IMR-90 (cell line): Measurements from ENCODE around the gene DBP. TPM values are rescaled to one million over a fixed set of nuclear protein-coding genes. Genes with fewer than 3 reads are reported as not detected.
"Not testable (repeated sequence)": the region's sequence is repeated elsewhere in the genome, so short reads cannot be mapped to it uniquely, and the experiment has no call there.

Source experiments
- ATAC-seq: fragments of 200-7000 bp; cut with Tn5 transposase; 2 replicates; pipeline ENCODE4 v1.9.1; 2020; ENCODE audit warnings: low read depth, mild to moderate bottlenecking, moderate library complexity
- BruUV-seq: library from RNA; stranded (reverse); fragments of 400-500 nt; replicated peaks from 2 replicates; lab custom pipeline; 2021; lab: Mats Ljungman, UMichigan
- CTCF ChIA-PET: fragments of 300-600 bp; formaldehyde crosslinking; extraction: SDS; loops from one replicate; lab custom pipeline; 2021; ENCODE audit warnings: antibody characterized with exemption; lab: Yijun Ruan, JAX
- POLR2A ChIA-PET: fragments of 300-600 bp; sonication (Branson Sonifier 250); formaldehyde crosslinking; loops from one replicate; lab custom pipeline; 2022; ENCODE audit warnings: antibody characterized with exemption; ENCODE audit not compliant: unreplicated experiment; lab: Charles Lee
- DNase-seq: peaks from one replicate; pipeline ENCODE4 v3.0.0; 2013
- H2AFZ ChIP-seq: replicated peaks from 2 replicates; pipeline ENCODE3; 2013; ENCODE audit warnings: low read length, mild to moderate bottlenecking; ENCODE audit not compliant: poor library complexity
- H2AK5ac ChIP-seq: 2 replicates; pipeline ENCODE4 v1.6.1; 2013; ENCODE audit warnings: low read depth, low read length, inconsistent platforms
- H2AK9ac ChIP-seq: replicated peaks from 2 replicates; pipeline ENCODE3; 2013; ENCODE audit warnings: mild to moderate bottlenecking, low read depth, low read length, moderate library complexity; ENCODE audit not compliant: poor library complexity
- H2BK120ac ChIP-seq: 2 replicates; pipeline ENCODE4 v1.6.1; 2013; ENCODE audit warnings: low read depth, low read length, inconsistent platforms
- H2BK15ac ChIP-seq: 3 replicates; pipeline ENCODE4 v1.6.1; 2013; ENCODE audit warnings: low read depth, low read length, inconsistent platforms
- H2BK20ac ChIP-seq: 2 replicates; pipeline ENCODE4 v1.6.1; 2013; ENCODE audit warnings: low read depth, mild to moderate bottlenecking, inconsistent platforms, low read length, moderate library complexity
- H2BK5ac ChIP-seq: 2 replicates; pipeline ENCODE4 v1.6.1; 2013; ENCODE audit warnings: mild to moderate bottlenecking, low read depth, low read length, inconsistent platforms; ENCODE audit not compliant: poor library complexity, severe bottlenecking
- H3K14ac ChIP-seq: replicated peaks from 2 replicates; pipeline ENCODE4 v1.6.1; 2013; ENCODE audit warnings: low read depth, low read length, inconsistent platforms
- H3K18ac ChIP-seq: 2 replicates; pipeline ENCODE4 v1.6.1; 2013; ENCODE audit warnings: low read depth, low read length, control low read depth
- H3K23ac ChIP-seq: 2 replicates; pipeline ENCODE4 v1.6.1; 2013; ENCODE audit warnings: low read depth, low read length, inconsistent platforms
- H3K27ac ChIP-seq: 2 replicates; pipeline ENCODE4 v1.5.1; 2013; ENCODE audit warnings: mild to moderate bottlenecking, control low read depth, low read length; ENCODE audit not compliant: insufficient read depth
- H3K27me3 ChIP-seq: 2 replicates; pipeline ENCODE4 v1.6.1; 2013; ENCODE audit warnings: low read length; ENCODE audit not compliant: control insufficient read depth, insufficient read depth
- H3K36me3 ChIP-seq: 2 replicates; pipeline ENCODE4 v1.6.1; 2013; ENCODE audit warnings: low read length, mixed read lengths; ENCODE audit not compliant: control insufficient read depth, insufficient read depth
- H3K4ac ChIP-seq: 2 replicates; pipeline ENCODE4 v1.6.1; 2013; ENCODE audit warnings: low read depth, low read length, inconsistent platforms
- H3K4me1 ChIP-seq: 2 replicates; pipeline ENCODE4 v1.6.1; 2013; ENCODE audit warnings: low read length, mixed read lengths; ENCODE audit not compliant: control insufficient read depth, insufficient read depth
- H3K4me2 ChIP-seq: 2 replicates; pipeline ENCODE4 v1.6.1; 2013; ENCODE audit warnings: low read depth, mild to moderate bottlenecking, control low read depth, low read length, moderate library complexity
- H3K4me3 ChIP-seq: 2 replicates; pipeline ENCODE4 v1.5.1; 2013; ENCODE audit warnings: low read depth, mild to moderate bottlenecking, control low read depth, low read length, moderate library complexity; ENCODE audit not compliant: insufficient read depth
- H3K56ac ChIP-seq: 2 replicates; pipeline ENCODE4 v1.6.1; 2013; ENCODE audit warnings: low read length, inconsistent platforms; ENCODE audit not compliant: insufficient read depth; ENCODE audit errors: extremely low read depth
- H3K79me1 ChIP-seq, 2 experiments: 2 replicates each; pipeline ENCODE4 v1.6.1; 2013; ENCODE audit warnings: low read length in 2 of 2, inconsistent platforms in 1 of 2, low read depth in 1 of 2
- H3K9ac ChIP-seq: 2 replicates; pipeline ENCODE4 v1.6.1; 2013; ENCODE audit warnings: low read depth, low read length, control low read depth
- H3K9me1 ChIP-seq: 2 replicates; pipeline ENCODE4 v1.6.1; 2013; ENCODE audit warnings: low read length, inconsistent platforms; ENCODE audit not compliant: insufficient read depth
- H3K9me3 ChIP-seq: 2 replicates; pipeline ENCODE4 v1.6.1; 2013; ENCODE audit warnings: low read length; ENCODE audit not compliant: control insufficient read depth, insufficient read depth
- H4K20me1 ChIP-seq: 2 replicates; pipeline ENCODE4 v1.6.1; 2013; ENCODE audit warnings: low read length, inconsistent platforms; ENCODE audit not compliant: insufficient read depth
- H4K5ac ChIP-seq: 2 replicates; pipeline ENCODE4 v1.6.1; 2013; ENCODE audit warnings: mild to moderate bottlenecking, low read depth, low read length, control low read depth
- H4K8ac ChIP-seq, 2 experiments: 2 replicates each; pipeline ENCODE4 v1.6.1; 2013; ENCODE audit warnings: low read depth in 2 of 2, low read length in 2 of 2, control low read depth in 1 of 2, inconsistent platforms in 1 of 2
- H4K91ac ChIP-seq: 2 replicates; pipeline ENCODE4 v1.6.1; 2013; ENCODE audit warnings: low read depth, low read length, inconsistent platforms; ENCODE audit not compliant: insufficient read depth
- WGBS, 2 experiments: methylation state at CpG; one replicate each; pipeline versions ENCODE4 v1.1.5 to v1.1.7; 2013; ENCODE audit warnings: missing lambda C conversion rate in 2 of 2; ENCODE audit not compliant: insufficient read length in 1 of 2; ENCODE audit errors: extremely low coverage in 2 of 2; 5-methylcytosine and 5-hydroxymethylcytosine counted together
- dilution Hi-C: fragments of 300-500 bp; cut with HindIII; formaldehyde crosslinking; loops from one replicate; pipeline ENCODE4 v1.14.3; 2018; ENCODE audit warnings: low sequenced_read_pairs; ENCODE audit not compliant: unreplicated experiment
- in situ Hi-C: fragments of 300-500 bp; cut with MboI; formaldehyde crosslinking; loops from 3 replicates; pipeline ENCODE4 v1.14.3; 2019; ENCODE audit warnings: low sequenced_read_pairs, inconsistent platforms, mixed read lengths
- intact Hi-C: fragments of 100-400 bp; cut with micrococcal nuclease; formaldehyde crosslinking; loops from 2 replicates; pipeline ENCODE4 v1.10.0; 2022
- polyA plus RNA-seq, 3 experiments: library from polyadenylated mRNA; depleted of rRNA; stranded (reverse); fragments of >200 nt; gene quantifications; 2 replicates each; pipeline ENCODE4 v1.2.3, GENCODE V29; 2012; ENCODE audit warnings: low replicate concordance in 1 of 3
- total RNA-seq: library from RNA; depleted of rRNA; stranded (reverse); fragments of >200 nt; gene quantifications from 2 replicates; pipeline ENCODE4 v1.2.3, GENCODE V29; 2012

DBP gene
- total and polyA plus RNA-seq, 2 of the 4 experiments (the other 2 are of a cell fraction) = 3.0 to 3.6 TPM

GRCh38 chr19:48680006-48680405 is 42.8 kb upstream of the DBP start:
- H4K20me1 ChIP-seq, H3K9me1 ChIP-seq, H3K18ac ChIP-seq, H2AFZ ChIP-seq, H3K36me3 ChIP-seq, H4K91ac ChIP-seq, H2BK15ac ChIP-seq, CTCF ChIA-PET, H4K5ac ChIP-seq, H3K14ac ChIP-seq, DNase-seq, H3K4me2 ChIP-seq, BruUV-seq, H2BK120ac ChIP-seq, H3K79me1 ChIP-seq, H2AK9ac ChIP-seq, H3K9me3 ChIP-seq, H3K4ac ChIP-seq, H3K9ac ChIP-seq, H4K8ac ChIP-seq, ATAC-seq, H2BK5ac ChIP-seq, intact Hi-C loops, H3K4me3 ChIP-seq, H3K23ac ChIP-seq, H2AK5ac ChIP-seq, H3K4me1 ChIP-seq, dilution Hi-C loops, H3K56ac ChIP-seq, in situ Hi-C loops, POLR2A ChIA-PET, H2BK20ac ChIP-seq, H3K27ac ChIP-seq: not testable (repeated sequence)
- peaks cover 12% of the 10 kb centered on the region for H3K27me3 ChIP-seq
- WGBS, 2 experiments = 82% methylated on average over 3 of the region's 19 CpGs; no CpG with 5 or more reads in 1 of the 2 experiments
